ENCODE data around the gene S100A4. TPM values are rescaled to one million over a fixed set of nuclear protein-coding genes. Genes with fewer than 3 reads are reported as not detected.

S100A4 gene
- total RNA-seq, 1 experiment from 2014 or later: 384 TPM

- TF ChIP-seq EGR1 (IDR thresholded peaks at IDR 0.05; ENCODE audit: low read depth): no peak
These were observed 40.7 kb upstream of the S100A4 start (continued) for GRCh38 chr1:153586347-153586746.

GRCh38 chr1:153585006-153585405, 39.4 kb upstream of the S100A4 start:
- H3K27ac ChIP-seq (ENCODE audit: low read depth, low read length): no peak overlapping the region
- no peaks in the 10 kb centered on the region for H4K20me1 ChIP-seq (ENCODE audit: insufficient read depth)
- intact Hi-C loops (cut with micrococcal nuclease): no loop called here
- BruUV-seq (replicated peaks): no TSS peak
- peaks cover 0 to 6% of the 10 kb centered on the region in 2 experiments; a peak in 2 of 4 replicates for H3K4me1 ChIP-seq (ENCODE audit: control insufficient read depth in 1 of 2, insufficient read depth in 2 of 2, low read length in 2 of 2)
- H3K9me2 ChIP-seq (ENCODE audit: insufficient read depth): no peaks in the 10 kb centered on the region
- no peaks in the 10 kb centered on the region for H3K79me2 ChIP-seq (ENCODE audit: insufficient read depth, low read length)
- ChIA-PET RAD21 (ENCODE audit: low non-redundant PET in 1 of 2, low total read pairs in 2 of 2, uncharacterized antibody in 2 of 2, unreplicated experiment in 2 of 2) (no interaction called here), POLR2A (interaction anchor here (1.0 kb wide), 2 partner anchors 13 to 42 kb away, joined by 3 to 5 read pairs; partner anchors contain the start of gene S100A13), CTCF (interaction anchor here (3.1 kb wide), 1 partner anchor 13 kb away, joined by 9 read pairs; no protein-coding TSS in a partner anchor)
- no peak for TF ChIP-seq CTCF (IDR thresholded peaks at IDR 0.05 in 2 of 3, conservative IDR thresholded peaks at IDR 0.05 in 1 of 3; ENCODE audit: borderline replicate concordance in 1 of 3, insufficient read depth in 1 of 3, low read depth in 2 of 3, low read length in 2 of 3)
- no peak for TF ChIP-seq REST (IDR thresholded peaks at IDR 0.05; ENCODE audit: low read depth)
- no peak overlapping the region for H3K4me3 ChIP-seq (replicated peaks in 1 of 2; ENCODE audit: low read depth in 1 of 2, low read length in 2 of 2)
- H3K9ac ChIP-seq (ENCODE audit: low read length): no peak overlapping the region
- no peak overlapping the region for H3K4me2 ChIP-seq (ENCODE audit: low read length)
- H3K9me3 ChIP-seq (ENCODE audit: control insufficient read depth in 1 of 2, insufficient read depth in 1 of 2, low read depth in 1 of 2, low read length in 2 of 2): no peaks in the 10 kb centered on the region
- H3K27me3 ChIP-seq (ENCODE audit: insufficient read depth, low read length): no peaks in the 10 kb centered on the region
- ATAC-seq (no peak), DNase-seq (ENCODE audit: low read depth, low spot score) (no peak)
- H3K36me3 ChIP-seq (ENCODE audit: control insufficient read depth in 1 of 2, insufficient read depth in 2 of 2, low read length in 2 of 2): no peaks in the 10 kb centered on the region
- H2AFZ ChIP-seq (ENCODE audit: low read depth, low read length, poor library complexity, severe bottlenecking): no peak overlapping the region
